Amniotic epithelial cell (primary cell): ENCODE results near the gene DNAH17.

ENCODE experiments used
- DNase-seq: peaks from one replicate; pipeline ENCODE4 v3.0.0-alpha.2; 2010; ENCODE audit warnings: low read depth

DNAH17 gene

GRCh38 chr17:78390241-78391050 lies 186.8 kb downstream of the DNAH17 start:
- DNase-seq = peak; percentile 98

DNA sequence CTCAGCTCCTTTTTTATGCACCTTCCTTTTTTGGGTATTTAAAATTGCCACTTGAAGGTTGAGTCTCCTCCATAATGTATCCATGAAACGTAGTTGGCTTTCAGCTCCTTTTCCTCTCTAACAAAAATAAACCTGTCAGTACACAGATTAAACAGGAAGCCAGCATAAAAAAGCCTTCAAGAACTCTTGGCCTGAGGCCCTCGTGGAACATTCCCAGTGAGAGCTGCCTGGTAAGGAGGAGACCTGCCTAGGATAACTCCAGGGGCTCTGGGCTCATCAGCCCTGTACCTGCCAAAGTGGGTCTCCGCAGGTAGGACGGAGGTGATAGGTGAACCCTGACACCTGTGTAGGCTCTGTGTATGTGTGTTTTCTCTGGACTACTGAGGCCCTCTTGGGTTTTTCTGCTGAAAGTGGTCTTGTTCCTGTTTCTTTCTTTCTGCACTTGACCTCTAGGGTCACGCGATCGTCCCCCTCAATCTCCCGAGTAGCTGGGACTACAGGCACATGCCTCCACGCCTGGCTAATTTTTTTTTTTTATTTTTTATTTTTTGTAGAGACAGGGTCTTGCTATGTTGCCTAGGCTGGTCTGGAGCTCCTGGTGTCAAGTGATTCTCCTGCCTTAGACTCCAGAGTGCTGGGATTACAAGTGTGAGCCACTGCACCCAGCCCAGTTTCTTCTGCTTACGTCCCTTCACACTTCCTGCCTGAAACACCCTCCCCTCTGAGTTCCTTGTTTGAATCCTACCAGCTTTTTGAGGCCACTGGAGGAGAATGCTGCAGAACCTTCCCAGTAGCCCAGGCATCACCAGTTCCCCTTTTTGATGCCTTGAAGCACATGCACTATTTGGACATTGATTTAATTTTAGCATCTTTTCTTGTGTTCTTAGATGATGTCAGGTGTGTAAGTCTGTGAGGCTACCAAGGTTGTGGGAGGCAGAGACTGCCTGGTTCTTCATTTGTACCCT lies 188.9 kb downstream of the DNAH17 start:
- no peak for DNase-seq

- no peak for DNase-seq
Observed at GRCh38 chr17:78384479-78385175, 192.6 kb downstream of the DNAH17 start.

- DNase-seq = peak; percentile 99
Observed at GRCh38 chr17:78383725-78384471, 193.3 kb downstream of the DNAH17 start.

- no peak for DNase-seq
Observed at GRCh38 chr17:78381601-78382232, 195.5 kb downstream of the DNAH17 start.

GRCh38 chr17:78380370-78380769 lies 196.8 kb downstream of the DNAH17 start:
- DNase-seq = no peak

GRCh38 chr17:78379131-78379491 lies 198.1 kb downstream of the DNAH17 start:
- peak; percentile 94 for DNase-seq

GRCh38 chr17:78378225-78379130 lies 198.7 kb downstream of the DNAH17 start, which contains the start of gene PGS1:
Gene PGS1, plus strand, starts transcription at chr17:78378649. Its CDS starts 17 bp downstream, at chr17:78378666.
- DNase-seq = peak; percentile 66

DNA sequence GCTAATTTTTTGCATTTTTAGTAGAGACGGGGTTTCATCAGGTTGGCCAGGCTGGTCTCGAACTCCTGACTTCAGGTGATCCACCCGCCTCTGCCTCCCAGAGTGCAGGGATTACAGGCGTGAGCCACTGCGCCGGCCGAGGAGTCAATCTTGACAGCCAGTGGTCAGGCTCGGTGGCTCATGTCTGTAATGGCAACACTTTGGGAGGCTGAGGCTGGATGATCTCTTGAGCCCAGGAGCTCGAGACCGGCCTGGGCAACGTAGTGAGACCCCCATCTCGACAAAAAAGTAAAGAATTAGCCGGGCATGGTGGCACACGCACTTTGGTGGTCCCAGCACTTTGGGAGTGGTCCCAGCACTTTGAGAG lies 199.4 kb downstream of the DNAH17 start:
- DNase-seq = no peak

- no peak for DNase-seq
Observed at GRCh38 chr17:78376161-78376560, 201.0 kb downstream of the DNAH17 start.

DNA sequence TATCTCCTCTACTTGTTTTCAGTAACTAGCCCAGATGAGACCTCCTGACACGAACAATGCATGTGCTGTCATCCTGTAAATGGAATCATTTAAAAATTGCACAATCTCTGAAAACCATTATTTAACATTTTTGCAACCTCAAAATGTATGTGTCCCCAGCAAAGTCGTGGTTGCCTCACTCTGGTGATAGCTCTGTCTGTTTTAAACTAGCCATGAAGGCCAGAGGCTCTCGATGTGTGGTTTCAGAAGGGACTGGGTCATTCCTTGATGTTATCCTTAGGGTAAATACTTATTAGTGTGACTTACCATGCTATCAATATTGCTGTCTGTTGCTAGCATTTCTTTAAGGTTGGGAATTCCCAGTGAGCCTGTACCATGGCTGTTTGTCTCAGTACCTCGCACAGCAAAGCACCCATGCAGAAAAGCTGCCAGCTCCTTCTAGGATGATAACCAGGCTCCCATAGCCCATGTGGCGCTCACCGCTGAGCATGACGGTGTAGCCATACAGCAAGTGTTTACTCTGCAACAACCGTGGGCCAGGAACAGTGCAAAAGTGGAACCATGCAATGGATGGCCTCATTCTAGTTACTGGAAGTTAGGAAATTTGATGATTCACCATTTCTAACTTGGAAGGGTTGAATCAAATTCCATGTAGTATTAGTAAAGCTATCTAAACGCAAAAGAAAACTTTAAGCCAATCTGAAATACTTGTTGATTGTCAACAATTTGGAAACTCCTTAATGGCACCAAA lies 201.6 kb downstream of the DNAH17 start:
- peak; percentile 98 for DNase-seq

DNA sequence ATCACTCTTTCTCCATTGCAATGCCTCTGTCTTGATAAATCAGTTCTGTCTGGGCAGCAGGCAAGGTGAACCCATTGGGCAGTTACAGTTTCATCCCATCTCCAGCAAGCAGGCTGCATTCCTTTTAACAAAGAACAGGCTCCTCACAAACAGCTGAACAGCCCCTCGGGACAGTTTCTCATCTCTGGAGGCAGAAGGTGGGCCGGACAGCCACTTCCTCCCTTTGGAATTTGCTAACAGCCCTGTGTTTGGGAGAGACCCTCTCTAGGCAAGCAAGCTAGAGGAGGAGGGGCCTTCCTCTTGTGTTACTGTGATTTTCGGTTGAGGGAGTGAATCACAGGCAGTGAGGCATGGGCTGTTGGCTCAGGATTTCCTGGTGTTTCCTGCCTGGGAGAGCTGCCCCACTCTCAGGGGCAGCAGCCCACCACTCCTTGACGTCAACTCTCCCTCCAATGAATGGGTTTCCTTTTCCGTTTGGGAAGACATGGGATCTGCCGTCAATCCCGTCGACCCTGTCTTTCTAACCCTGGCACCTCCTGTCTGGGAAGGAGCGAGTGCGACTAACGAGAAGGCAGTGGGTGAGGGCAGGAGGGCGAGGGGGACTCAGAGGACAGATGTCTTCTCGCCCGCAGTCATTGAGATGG lies 202.4 kb downstream of the DNAH17 start:
- peak; percentile 80 for DNase-seq

DNA sequence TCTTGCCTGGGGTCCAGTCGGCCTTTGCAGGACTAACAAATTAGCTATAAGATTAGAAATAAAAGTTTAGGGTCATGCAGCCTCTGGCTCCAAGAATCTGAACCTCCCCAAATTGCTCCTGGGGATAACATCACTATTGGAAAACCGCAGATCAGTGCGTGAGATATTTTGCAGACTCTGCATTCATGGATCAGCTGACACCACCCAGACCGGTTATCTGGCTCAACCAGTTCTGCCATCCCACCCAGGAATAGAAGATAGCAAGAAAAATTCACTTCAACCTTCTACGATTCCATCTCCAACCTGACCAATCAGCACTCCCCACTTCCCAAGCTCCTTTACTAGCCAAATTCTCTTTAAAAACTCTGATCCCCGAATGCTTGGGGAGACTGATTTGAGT lies 203.0 kb downstream of the DNAH17 start:
- DNase-seq = no peak
